Psoas muscle (tissue), 8 donors: ENCODE results near the gene GTPBP1. TPM values are rescaled to one million over a fixed set of nuclear protein-coding genes. Genes with fewer than 3 reads are reported as not detected.
A peak's percentile ranks its signal among the peaks of the same experiment; 100 is the strongest.

ENCODE experiments used
- ATAC-seq, 4 donors: fragments of 200-7000 bp; cut with Tn5 transposase; one replicate each; pipeline ENCODE4 v1.9.1; 2020; ENCODE audit warnings: moderate library complexity in 3 of 4, mild to moderate bottlenecking in 2 of 4
- DNase-seq, 2 donors: peaks; one replicate each; pipeline ENCODE4 v3.0.0-alpha.2; 2020
- H3K27ac ChIP-seq: fragments of 200-600 bp; one replicate; pipeline ENCODE4 v1.8.0; 2022
- H3K27me3 ChIP-seq, 3 donors: fragments of 200-600 bp in 1 of 3; one replicate each; pipeline versions ENCODE4 v1.6.1 to v1.8.0; 2013 to 2022; ENCODE audit warnings: low read length in 2 of 3, mild to moderate bottlenecking in 2 of 3, moderate library complexity in 1 of 3; ENCODE audit not compliant: insufficient read depth in 3 of 3
- H3K36me3 ChIP-seq, 2 donors: fragments of 200-600 bp in 1 of 2; one replicate each; pipeline versions ENCODE4 v1.6.1 to v1.8.0; 2013 to 2022; ENCODE audit warnings: low read depth in 1 of 2, mild to moderate bottlenecking in 1 of 2, moderate library complexity in 1 of 2; ENCODE audit not compliant: insufficient read depth in 1 of 2
- H3K4me1 ChIP-seq: fragments of 200-600 bp; one replicate; pipeline ENCODE4 v1.8.0; 2022
- H3K4me3 ChIP-seq: fragments of 200-600 bp; one replicate; pipeline ENCODE4 v1.8.0; 2022; ENCODE audit warnings: mild to moderate bottlenecking
- H3K9me3 ChIP-seq: fragments of 200-600 bp; one replicate; pipeline ENCODE4 v1.8.0; 2022
- CTCF ChIP-seq: fragments of 200-600 bp; IDR thresholded peaks from one replicate; pipeline ENCODE4 v1.8.0; 2022; ENCODE audit warnings: antibody characterized with exemption
- WGBS, 3 donors: extraction: QIAGEN DNeasy Blood & Tissue Kit; methylation state at CpG; one replicate each; pipeline versions ENCODE4 v1.1.6 to v1.1.7; 2013; 5-methylcytosine and 5-hydroxymethylcytosine counted together
- intact Hi-C, 2 donors: fragments of 100-400 bp; cut with DNase I; formaldehyde crosslinking; loops; one replicate each; pipeline versions ENCODE4 v1.11.0 to v1.14.2; 2022
- polyA plus RNA-seq, 3 donors: library from polyadenylated mRNA; stranded (reverse); fragments of 200-250 nt; gene quantifications; one replicate each; pipeline ENCODE4 v1.2.3, GENCODE V29; 2013
- total RNA-seq, 4 donors: library from RNA; stranded (reverse); fragmentation: NEBNext Ultra II Directional in 2 of 4; extraction: Animal tissue kit (Norgen Biotek cat#: 25700) in 2 of 4; gene quantifications; one replicate each; pipeline versions ENCODE4 v1.2.1 to v1.2.4, GENCODE V29; 2021 to 2023
- donor health status: healthy with polysubstance abuse.
- donor health status: DM: no; HTN: no; CAD: no; lungs with moderate emphysema.
- donor health status: Bipolar disorder and iron deficiency.
- donor health status: healthy.
- donor health status: DM: yes; HTN: yes; CAD: no.
- donor health status: DM: no; HTN: no; CAD: no.
- donor health status: DM: no; HTN: no; CAD: no.
- donor health status: DM: yes; HTN: yes; CAD: no.

The GTPBP1 gene
- total and polyA plus RNA-seq, 7 donors: 16.4 to 46.1 (median 24.3) TPM

DNA sequence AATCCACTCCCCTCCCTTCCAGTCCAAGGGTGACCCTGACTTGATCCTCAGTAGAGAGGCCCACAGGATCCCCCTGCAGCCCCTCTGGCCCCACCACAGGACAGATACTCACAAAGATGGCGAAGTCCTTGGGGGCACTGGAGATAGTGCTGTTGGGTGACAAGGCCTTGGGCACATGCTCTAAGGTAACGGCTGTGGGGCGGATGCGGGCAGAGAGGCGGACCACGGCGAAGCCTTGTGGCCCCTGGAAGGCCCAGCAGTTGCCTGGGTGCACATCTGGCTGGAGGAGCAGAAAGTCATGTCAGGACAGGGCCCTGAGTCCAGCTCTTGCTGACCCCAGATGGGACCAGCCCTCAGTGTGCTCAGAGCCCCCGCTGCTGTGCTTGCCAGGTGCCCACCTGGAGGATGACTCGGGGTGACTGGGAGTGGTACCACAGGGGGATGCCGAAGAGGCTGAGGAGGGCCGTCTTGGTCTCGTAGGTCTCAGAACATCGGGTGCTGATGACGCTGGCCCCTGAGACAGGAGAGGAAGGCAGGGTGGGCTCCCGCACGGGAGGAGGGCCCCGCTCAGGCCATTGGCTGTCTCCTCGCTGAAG is 32.8 kb downstream of the GTPBP1 start:
- Histone ChIP-seq H3K36me3 (peaks cover 13 to 94% of the 10 kb centered on the region in 2 donors), H3K27me3 (no peaks in the 10 kb centered on the region), H3K9me3 (no peaks in the 10 kb centered on the region), H3K27ac (no peak overlapping the region), H3K4me3 (no peak overlapping the region), H3K4me1 (peaks cover 32% of the 10 kb centered on the region)
- ATAC-seq (no peak), DNase-seq (peak in 1 of 2 donors; percentile 44)
- intact Hi-C loops: no loop called here
- WGBS, 3 donors: 92 to 94% (median 93%) methylated on average over 18 of the region's 18 CpGs
- TF ChIP-seq CTCF: no peak

DNA sequence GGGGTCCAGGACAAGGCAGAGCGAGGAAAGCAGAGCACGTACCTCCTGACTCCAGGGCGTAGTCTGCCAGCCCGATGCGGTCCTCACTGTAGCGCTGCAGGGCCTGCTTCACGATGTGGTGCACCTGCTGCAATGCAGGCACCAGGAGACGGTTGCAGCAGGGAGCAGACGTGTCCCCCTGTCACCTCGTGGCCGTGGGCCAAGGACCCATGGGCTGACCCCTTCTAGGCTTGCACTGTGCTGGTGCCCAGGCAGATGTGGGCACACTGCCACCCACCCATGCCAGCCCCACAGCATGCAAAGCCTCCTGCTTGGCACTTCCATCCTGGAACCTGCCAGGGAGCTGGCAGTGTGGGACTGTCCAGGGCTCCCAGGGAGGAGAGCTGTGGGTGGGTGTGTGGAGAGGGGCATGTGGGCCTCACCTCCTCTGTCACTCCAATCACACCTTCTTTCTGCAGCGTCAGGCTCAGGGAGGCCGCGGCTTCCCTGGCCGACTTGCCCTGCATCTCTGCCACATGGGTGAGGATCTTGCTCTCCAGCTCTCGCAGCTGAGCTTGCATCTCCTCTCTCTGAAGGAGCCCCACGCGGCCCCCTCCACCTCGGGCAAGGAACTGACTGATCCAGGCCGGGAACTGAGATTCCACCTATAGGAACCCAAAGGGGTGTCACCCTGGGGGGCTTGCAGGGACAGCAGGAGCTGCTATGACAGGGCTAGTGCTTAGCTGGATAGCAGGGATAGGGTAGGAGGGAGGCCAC is 33.7 kb downstream of the GTPBP1 start:
- TF ChIP-seq CTCF: no peak
- H3K36me3 ChIP-seq: peaks cover 13 to 99% of the 10 kb centered on the region in 2 donors
- H3K4me1 ChIP-seq: peaks cover 23% of the 10 kb centered on the region
- no peaks in the 10 kb centered on the region for H3K27me3 ChIP-seq
- peak overlapping the region; percentile 34 for H3K27ac ChIP-seq
- ATAC-seq: peak; percentile 7 to 35 (median 26)
- no peaks in the 10 kb centered on the region for H3K9me3 ChIP-seq
- WGBS, 3 donors: 37 to 63% (median 45%) methylated on average over 20 of the region's 20 CpGs
- DNase-seq: peak in 1 of 2 donors; percentile 67
- H3K4me3 ChIP-seq: no peak overlapping the region
- intact Hi-C loops: no loop called here

DNA sequence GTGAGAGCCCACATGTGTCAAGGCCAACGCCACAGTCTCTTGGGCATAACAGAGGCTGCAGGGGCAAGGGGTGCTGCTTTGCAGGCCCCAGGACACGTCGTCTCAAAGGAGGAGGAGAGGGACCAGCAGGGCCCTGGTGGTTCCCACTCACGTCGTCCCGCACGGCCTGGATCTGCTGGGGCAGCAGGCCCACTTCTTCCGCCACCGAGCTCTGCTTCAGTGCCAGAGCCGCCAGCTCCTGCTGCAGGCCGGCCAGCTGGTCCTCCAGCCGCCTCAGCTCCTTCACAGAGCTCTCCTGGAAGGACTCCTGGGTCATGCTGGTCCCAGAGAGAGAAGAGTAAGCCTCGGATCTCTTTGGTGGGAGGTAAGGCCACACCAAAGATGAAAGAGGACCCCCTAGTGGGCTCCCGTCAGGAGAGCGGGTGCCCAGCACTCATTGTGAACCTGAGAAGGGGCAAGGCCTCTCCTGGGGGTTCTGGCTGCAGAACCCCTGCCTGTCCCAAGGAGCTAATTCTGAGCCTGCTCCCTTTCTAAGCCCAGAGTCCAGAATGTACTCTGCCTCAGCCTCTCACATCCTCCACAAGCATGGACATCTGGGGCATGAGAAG is 34.5 kb downstream of the GTPBP1 start:
- no peak for ATAC-seq
- intact Hi-C loops: no loop called here
- no peaks in the 10 kb centered on the region for H3K27me3 ChIP-seq
- peak overlapping the region; percentile 34 for H3K27ac ChIP-seq
- WGBS, 3 donors: 51 to 63% (median 52%) methylated on average over 12 to 15 of the region's 15 CpGs
- no peak overlapping the region for H3K4me3 ChIP-seq
- no peaks in the 10 kb centered on the region for H3K9me3 ChIP-seq
- no peak for TF ChIP-seq CTCF
- peaks cover 16% of the 10 kb centered on the region for H3K4me1 ChIP-seq
- H3K36me3 ChIP-seq: peaks cover 13 to 99% of the 10 kb centered on the region in 2 donors
- DNase-seq: peak in 1 of 2 donors; percentile 52

DNA sequence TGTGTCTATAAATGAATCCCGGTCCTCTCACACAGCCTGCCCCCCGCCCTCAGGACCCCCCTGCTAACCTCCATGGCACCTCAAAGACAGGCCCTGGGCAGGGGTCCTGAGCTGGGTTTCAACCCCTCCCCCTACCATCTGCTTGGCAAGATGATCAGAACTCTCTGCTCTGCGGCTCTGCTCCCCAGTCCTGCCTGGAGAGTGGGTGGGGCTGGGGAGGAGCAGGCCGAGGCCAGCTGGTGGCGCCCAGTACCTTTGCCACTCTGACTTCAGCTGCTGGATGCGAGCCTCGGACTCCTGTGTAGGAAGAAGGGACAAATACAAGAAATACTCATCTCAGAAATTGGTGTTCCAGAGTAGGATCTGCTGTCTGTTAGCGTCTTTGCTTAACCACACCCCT is 35.0 kb downstream of the GTPBP1 start:
- no peaks in the 10 kb centered on the region for H3K9me3 ChIP-seq
- intact Hi-C loops: no loop called here
- no peak for TF ChIP-seq CTCF
- DNase-seq (peak in 1 of 2 donors; percentile 44), ATAC-seq (no peak)
- peaks cover 14% of the 10 kb centered on the region for H3K4me1 ChIP-seq
- H3K27me3 ChIP-seq: no peaks in the 10 kb centered on the region
- WGBS, 3 donors: 68 to 75% (median 72%) methylated on average over 8 of the region's 8 CpGs
- no peak overlapping the region for H3K27ac ChIP-seq
- H3K36me3 ChIP-seq: peaks cover 13 to 99% of the 10 kb centered on the region in 2 donors
- no peak overlapping the region for H3K4me3 ChIP-seq
